Loucy (cell line): ENCODE data around the gene RAB38.

Source experiments
- CTCF ChIP-seq: fragments of 200-600 bp; sonication (generic); conservative IDR thresholded peaks from 2 replicates; pipeline ENCODE4 v1.5.1; 2014; ENCODE audit warnings: mild to moderate bottlenecking, antibody characterized with exemption, low read length
- EZH2phosphoT487 ChIP-seq: fragments of 200-600 bp; IDR thresholded peaks from 2 replicates; pipeline ENCODE4 v1.6.1; 2018; ENCODE audit warnings: antibody characterized with exemption, mild to moderate bottlenecking, moderate library complexity, borderline replicate concordance

DNA sequence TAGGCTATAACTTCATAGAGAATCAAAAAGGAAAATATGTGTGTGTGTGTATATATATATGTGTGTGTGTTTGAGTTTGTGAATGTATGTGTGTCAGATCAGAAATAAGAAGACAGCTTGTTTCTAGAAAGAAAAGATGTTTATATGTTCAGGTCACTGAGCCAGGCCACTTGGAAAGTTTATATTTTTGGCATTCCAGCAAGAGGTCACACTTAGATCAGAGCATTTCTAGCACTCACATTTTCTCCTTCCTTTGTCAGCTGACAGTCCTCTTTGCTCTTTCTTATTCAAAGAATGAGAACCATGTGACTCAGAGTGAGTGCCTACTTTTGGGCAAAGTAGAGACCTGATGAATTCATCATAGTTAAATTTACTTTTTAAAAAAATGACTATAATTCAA, 22.9 kb downstream of the RAB38 start:
- TF ChIP-seq CTCF (no peak), EZH2phosphoT487 (no peak)
